Upper lobe of left lung (tissue), 6 donors: Measurements from ENCODE around the gene OR2AJ1. TPM values are rescaled to one million over a fixed set of nuclear protein-coding genes. Genes with fewer than 3 reads are reported as not detected.

Source experiments
- ATAC-seq, 2 donors: fragments of 200-7000 bp; cut with Tn5 transposase; one replicate each; pipeline ENCODE4 v1.9.1; 2022; ENCODE audit warnings: mild to moderate bottlenecking in 2 of 2, moderate library complexity in 2 of 2; ENCODE audit not compliant: low FRiP score in 2 of 2
- DNase-seq, 2 donors: peaks; one replicate each; pipeline ENCODE4 v3.0.0-alpha.2; 2019 to 2020
- H3K27ac ChIP-seq, 4 donors: fragments of 200-600 bp; sonication (generic); one replicate each; pipeline ENCODE4 v1.5.1; 2016 to 2019
- H3K27me3 ChIP-seq, 4 donors: fragments of 200-600 bp; sonication (generic); one replicate each; pipeline ENCODE4 v1.5.1; 2017 to 2019
- H3K36me3 ChIP-seq, 4 donors: fragments of 200-600 bp; sonication (generic); one replicate each; pipeline ENCODE4 v1.5.1; 2016 to 2019
- H3K4me1 ChIP-seq, 4 donors: fragments of 200-600 bp; sonication (generic); one replicate each; pipeline ENCODE4 v1.5.1; 2018 to 2019
- H3K4me3 ChIP-seq, 4 donors: fragments of 200-600 bp; sonication (generic); one replicate each; pipeline ENCODE4 v1.5.1; 2017 to 2019; ENCODE audit warnings: mild to moderate bottlenecking in 2 of 4, moderate library complexity in 1 of 4
- H3K9me3 ChIP-seq, 4 donors: fragments of 200-600 bp; sonication (generic); one replicate each; pipeline ENCODE4 v1.5.1; 2018 to 2019
- EP300 ChIP-seq, 4 donors: sonication (generic); formaldehyde crosslinking; IDR thresholded peaks; one replicate each; pipeline ENCODE4 v1.5.1; 2017; ENCODE audit warnings: antibody characterized with exemption in 4 of 4, control low read depth in 2 of 4
- POLR2A ChIP-seq, 4 donors: fragments of 450-650 bp; IDR thresholded peaks; one replicate each; pipeline ENCODE4 v1.5.1; 2016 to 2017; ENCODE audit warnings: antibody characterized with exemption in 4 of 4, mild to moderate bottlenecking in 2 of 4
- POLR2AphosphoS5 ChIP-seq, 2 donors: sonication (generic); formaldehyde crosslinking; IDR thresholded peaks; one replicate each; pipeline ENCODE4 v1.5.1; 2017; ENCODE audit warnings: antibody characterized with exemption in 2 of 2
- WGBS, 2 donors: methylation state at CpG; one replicate each; pipeline ENCODE4 v1.1.5; 2017 to 2018; 5-methylcytosine and 5-hydroxymethylcytosine counted together
- total RNA-seq, 6 donors: library from RNA; depleted of rRNA in 4 of 6; stranded (reverse); fragments of >200 nt in 4 of 6; gene quantifications; one replicate each; pipeline versions ENCODE4 v1.1.0 to v1.2.1, GENCODE V29; 2016 to 2021
- TF ChIP-seq, protein P1 (sequence below), 6 experiments: fragments of 450-650 bp in 4 of 6; fragments of 200-600 bp in 2 of 6; sonication (generic) in 2 of 6; IDR thresholded peaks; one replicate each; pipeline ENCODE4 v1.5.1; 2016 to 2019; ENCODE audit warnings: antibody characterized with exemption in 6 of 6
- donor health status: DM: no; HTN: no; CAD: no; lungs with moderate emphysema.
- donor health status: DM: no; HTN: yes; CAD: no; lungs with severe emphysema.

OR2AJ1 gene
- total RNA-seq, 6 donors from 2014 or later: 0.49 TPM; not detected in 5

GRCh38 chr1:247966532-247967204, 42.0 kb downstream of the OR2AJ1 start:
- H3K4me3 ChIP-seq: no peak overlapping the region
- DNase-seq (no peak), ATAC-seq (no peak)
- H3K4me1 ChIP-seq: no peaks in the 10 kb centered on the region
- TF ChIP-seq POLR2AphosphoS5 (IDR thresholded peaks at IDR 0.05) (no peak), EP300 (IDR thresholded peaks at IDR 0.05) (no peak), POLR2A (IDR thresholded peaks at IDR 0.05) (no peak)
- TF ChIP-seq, protein P1, sequence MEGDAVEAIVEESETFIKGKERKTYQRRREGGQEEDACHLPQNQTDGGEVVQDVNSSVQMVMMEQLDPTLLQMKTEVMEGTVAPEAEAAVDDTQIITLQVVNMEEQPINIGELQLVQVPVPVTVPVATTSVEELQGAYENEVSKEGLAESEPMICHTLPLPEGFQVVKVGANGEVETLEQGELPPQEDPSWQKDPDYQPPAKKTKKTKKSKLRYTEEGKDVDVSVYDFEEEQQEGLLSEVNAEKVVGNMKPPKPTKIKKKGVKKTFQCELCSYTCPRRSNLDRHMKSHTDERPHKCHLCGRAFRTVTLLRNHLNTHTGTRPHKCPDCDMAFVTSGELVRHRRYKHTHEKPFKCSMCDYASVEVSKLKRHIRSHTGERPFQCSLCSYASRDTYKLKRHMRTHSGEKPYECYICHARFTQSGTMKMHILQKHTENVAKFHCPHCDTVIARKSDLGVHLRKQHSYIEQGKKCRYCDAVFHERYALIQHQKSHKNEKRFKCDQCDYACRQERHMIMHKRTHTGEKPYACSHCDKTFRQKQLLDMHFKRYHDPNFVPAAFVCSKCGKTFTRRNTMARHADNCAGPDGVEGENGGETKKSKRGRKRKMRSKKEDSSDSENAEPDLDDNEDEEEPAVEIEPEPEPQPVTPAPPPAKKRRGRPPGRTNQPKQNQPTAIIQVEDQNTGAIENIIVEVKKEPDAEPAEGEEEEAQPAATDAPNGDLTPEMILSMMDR (IDR thresholded peaks at IDR 0.05): no peak
- no peak overlapping the region for H3K27ac ChIP-seq
- 63 to 64% methylated on average over 5 of the region's 5 CpGs for WGBS, 2 donors
- H3K36me3 ChIP-seq: no peaks in the 10 kb centered on the region
- no peaks in the 10 kb centered on the region for H3K27me3 ChIP-seq
- no peaks in the 10 kb centered on the region for H3K9me3 ChIP-seq

Other genes with a start within 250 kb of the OR2AJ1 start
- gene OR13G1, start 245.2 kb upstream of the OR2AJ1 start, total RNA-seq: not detected
- not detected for gene OR6F1, start 208.2 kb upstream of the OR2AJ1 start, total RNA-seq
- not detected for gene OR14K1, start 186.3 kb upstream of the OR2AJ1 start, total RNA-seq
- not detected for gene OR14A2, start 176.7 kb upstream of the OR2AJ1 start, total RNA-seq
- not detected for gene OR1C1, start 164.3 kb upstream of the OR2AJ1 start, total RNA-seq
- gene OR14A16, start 100.8 kb upstream of the OR2AJ1 start, total RNA-seq: not detected
- not detected for gene OR11L1, start 83.0 kb upstream of the OR2AJ1 start, total RNA-seq
- gene TRIM58, start 67.7 kb upstream of the OR2AJ1 start, total RNA-seq: 10 to 100 TPM in 1 of 6 donors, 1 to 10 TPM in 5; 1.0 to 15.1 (median 4.6) TPM
- gene OR2W3, start 29.3 kb upstream of the OR2AJ1 start, total RNA-seq: 1 to 10 TPM in 1 of 6 donors, under 1 TPM in 2, not detected in 3; 0.27 to 5.3 (median 0.31) TPM
- not detected for gene OR2T8, start 4.6 kb upstream of the OR2AJ1 start, total RNA-seq
- gene OR2L8, start 24.0 kb downstream of the OR2AJ1 start, total RNA-seq: not detected
- not detected for gene OR2AK2, start 40.3 kb downstream of the OR2AJ1 start, total RNA-seq
- gene OR2L5, start 88.8 kb downstream of the OR2AJ1 start, total RNA-seq: not detected
- gene OR2L2, start 105.2 kb downstream of the OR2AJ1 start, total RNA-seq: under 1 TPM in 3 of 6 donors, not detected in 3; under 0.01 to 0.20 (median 0.13) TPM
- not detected for gene OR2L3, start 121.9 kb downstream of the OR2AJ1 start, total RNA-seq
- gene OR2L13, start 170.3 kb downstream of the OR2AJ1 start, total RNA-seq: not detected
- not detected for gene OR2M5, start 220.3 kb downstream of the OR2AJ1 start, total RNA-seq
- gene OR2M2, start 249.9 kb downstream of the OR2AJ1 start, total RNA-seq: not detected